T-cell (primary cell): ENCODE results near the gene DNAH8. TPM values are rescaled to one million over a fixed set of nuclear protein-coding genes. Genes with fewer than 3 reads are reported as not detected.

ENCODE experiments used
- ATAC-seq, 4 experiments: fragments of 200-7000 bp in 3 of 4; fragments of 150-1000 bp in 1 of 4; cut with Tn5 transposase; replicated peaks in 1 of 4; 1 replicate in 3 of 4; 2 replicates in 1 of 4; pipeline ENCODE4 v1.10.0; 2021; ENCODE audit warnings: moderate library complexity in 3 of 4, mild to moderate bottlenecking in 2 of 4, moderate number of reproducible peaks in 1 of 4
- CTCF ChIA-PET, 2 donors: fragments of 300-600 bp; sonication (Branson Sonifier 250); formaldehyde crosslinking; loops; one replicate each; lab custom pipeline; 2022; ENCODE audit warnings: antibody characterized with exemption in 2 of 2; lab: Charles Lee
- POLR2A ChIA-PET, 2 donors: fragments of 300-600 bp; sonication (Branson Sonifier 250); formaldehyde crosslinking; loops; one replicate each; lab custom pipeline; 2022; ENCODE audit warnings: antibody characterized with exemption in 2 of 2; lab: Charles Lee
- DNase-seq, 35 experiments: peaks; one replicate each; pipeline versions ENCODE4 v3.0.0 to v3.0.0-alpha.2; 2013 to 2023
- H3K27ac ChIP-seq: one replicate; pipeline ENCODE4 v1.5.1; 2013; ENCODE audit warnings: low read length
- H3K27me3 ChIP-seq, 2 experiments: replicated peaks in 1 of 2; 1 replicate in 1 of 2; 2 replicates in 1 of 2; pipeline versions ENCODE4 v1.6.1 to v1.7.0; 2013; ENCODE audit warnings: low read length in 1 of 2, mixed read lengths in 1 of 2; ENCODE audit not compliant: control insufficient read depth in 2 of 2, insufficient read depth in 2 of 2; ENCODE audit errors: extremely low read depth in 1 of 2
- H3K36me3 ChIP-seq, 2 donors: 1 replicate in 1 of 2; 2 replicates in 1 of 2; pipeline versions ENCODE4 v1.6.1 to v1.7.0; 2013; ENCODE audit warnings: low read length in 1 of 2; ENCODE audit not compliant: control insufficient read depth in 2 of 2, insufficient read depth in 1 of 2; ENCODE audit errors: extremely low read depth in 1 of 2
- H3K4me1 ChIP-seq, 2 experiments: 1 replicate in 1 of 2; 2 replicates in 1 of 2; pipeline versions ENCODE4 v1.6.1 to v1.7.0; 2013; ENCODE audit warnings: low read length in 2 of 2, mixed read lengths in 1 of 2; ENCODE audit not compliant: insufficient read depth in 2 of 2, control insufficient read depth in 1 of 2; ENCODE audit errors: extremely low read depth in 1 of 2
- H3K4me3 ChIP-seq, 2 donors: 1 replicate in 1 of 2; 2 replicates in 1 of 2; pipeline versions ENCODE4 v1.5.1 to v1.7.0; 2013; ENCODE audit warnings: mild to moderate bottlenecking in 2 of 2, low read length in 1 of 2, moderate library complexity in 1 of 2; ENCODE audit not compliant: control insufficient read depth in 1 of 2; ENCODE audit errors: extremely low read depth in 1 of 2
- H3K9me3 ChIP-seq: 2 replicates; pipeline ENCODE4 v1.7.0; 2013
- H3K27ac Mint-ChIP-seq, 2 donors: one replicate each; pipeline ENCODE4 v1.8.0; 2020 to 2021; ENCODE audit warnings: mild to moderate bottlenecking in 2 of 2, mixed read lengths in 2 of 2
- H3K27me3 Mint-ChIP-seq, 2 donors: one replicate each; pipeline ENCODE4 v1.8.0; 2021 to 2022; ENCODE audit warnings: mixed read lengths in 2 of 2
- H3K36me3 Mint-ChIP-seq: one replicate; pipeline ENCODE4 v1.8.0; 2021; ENCODE audit warnings: mixed read lengths
- H3K4me1 Mint-ChIP-seq, 3 donors: one replicate each; pipeline ENCODE4 v1.8.0; 2020 to 2022; ENCODE audit warnings: mixed read lengths in 3 of 3, mild to moderate bottlenecking in 1 of 3
- H3K4me3 Mint-ChIP-seq, 3 donors: one replicate each; pipeline ENCODE4 v1.8.0; 2020 to 2022; ENCODE audit warnings: mild to moderate bottlenecking in 3 of 3, mixed read lengths in 3 of 3, moderate library complexity in 3 of 3
- H3K9me3 Mint-ChIP-seq, 3 donors: one replicate each; pipeline ENCODE4 v1.8.0; 2020 to 2022; ENCODE audit warnings: mixed read lengths in 3 of 3
- WGBS: methylation state at CpG from one replicate; pipeline ENCODE4 v1.1.5; 2013; ENCODE audit warnings: missing lambda C conversion rate; ENCODE audit not compliant: insufficient coverage; 5-methylcytosine and 5-hydroxymethylcytosine counted together
- total RNA-seq, 35 experiments: library from RNA in 6 of 35; stranded (reverse) in 6 of 35; fragments of 120-200 nt in 1 of 35; gene quantifications; one replicate each; pipeline versions ENCODE4 v1.2.1 to v1.2.4 and lab custom pipeline; 2013 to 2026

Gene DNAH8
- total RNA-seq, 5 donors from 2014 or later (not counting 1 experiment from before 2014, with no cell fraction given) = 0.03 to 0.12 (median 0.08) TPM; not detected in 1

DNA sequence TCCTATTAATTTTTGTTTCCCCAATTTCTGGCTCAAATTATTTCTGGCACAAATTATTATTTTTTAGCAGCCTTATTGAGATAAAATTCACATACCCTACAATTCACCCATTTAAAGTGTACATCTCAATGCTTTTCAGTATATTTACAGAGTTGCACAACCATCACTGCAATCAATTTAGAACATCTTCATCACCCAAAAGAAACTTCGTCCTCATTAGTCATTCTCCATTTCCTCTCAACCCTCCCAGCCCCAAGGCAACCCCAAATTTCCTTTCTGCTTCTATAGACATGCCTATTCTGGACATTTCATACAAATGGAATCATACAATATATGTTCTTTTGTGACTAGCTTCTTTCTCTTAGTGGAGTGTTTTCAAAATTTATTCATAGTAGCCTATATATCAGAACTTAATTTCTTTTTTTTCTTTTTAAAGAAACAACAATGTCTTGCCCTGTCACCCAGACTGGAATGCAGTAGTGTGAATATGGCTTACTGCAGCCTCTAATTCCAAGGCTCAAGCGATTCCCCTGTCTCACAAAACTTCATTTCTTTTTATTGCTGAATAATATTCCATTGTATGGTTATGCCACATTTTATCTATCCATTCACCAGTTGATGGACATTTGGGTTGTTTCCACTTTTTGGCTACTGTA is 84.5 kb downstream of the DNAH8 start:
- ChIA-PET POLR2A (no interaction called here), CTCF (no interaction called here)
- no peaks in the 10 kb centered on the region for H3K4me1 Mint-ChIP-seq
- Histone ChIP-seq H3K4me1 (no peaks in the 10 kb centered on the region), H3K36me3 (no peaks in the 10 kb centered on the region), H3K27ac (no peak overlapping the region), H3K9me3 (no peaks in the 10 kb centered on the region), H3K4me3 (no peak overlapping the region), H3K27me3 (peaks cover 0 to 20% of the 10 kb centered on the region in 2 experiments)
- peaks cover 53 to 54% of the 10 kb centered on the region in 2 donors for H3K27me3 Mint-ChIP-seq
- ATAC-seq (no peak), DNase-seq (no peak)
- no peaks in the 10 kb centered on the region for H3K36me3 Mint-ChIP-seq
- 0% methylated on average over 1 of the region's 2 CpGs for WGBS
- H3K9me3 Mint-ChIP-seq = no peaks in the 10 kb centered on the region
- no peak overlapping the region for H3K4me3 Mint-ChIP-seq
- H3K27ac Mint-ChIP-seq = no peak overlapping the region

DNA sequence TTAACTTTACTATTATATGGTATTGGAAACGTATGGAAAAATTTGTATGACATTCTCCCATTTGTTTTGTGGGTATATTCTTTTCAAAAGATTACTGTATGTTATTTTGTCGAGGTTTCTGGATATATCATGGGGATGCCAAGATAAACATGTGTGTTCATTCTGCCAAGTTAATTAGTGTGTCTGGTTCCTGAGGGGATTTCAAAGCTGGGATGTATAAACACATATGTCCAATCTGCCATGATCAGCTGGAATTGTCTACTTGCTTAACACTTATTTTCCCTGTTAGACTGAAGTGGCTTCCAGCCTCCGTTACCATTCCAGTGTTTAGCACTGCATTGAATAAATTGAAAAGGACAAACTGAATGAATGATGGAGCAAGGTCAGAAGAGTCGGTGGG is 86.2 kb downstream of the DNAH8 start:
- DNase-seq (no peak), ATAC-seq (no peak)
- CTCF ChIA-PET = no interaction called here
- 100% methylated on average over 2 of the region's 4 CpGs for WGBS
- Mint-ChIP-seq H3K9me3 (no peaks in the 10 kb centered on the region), H3K36me3 (no peaks in the 10 kb centered on the region), H3K4me3 (no peak overlapping the region), H3K27ac (no peak overlapping the region), H3K27me3 (peaks cover 56 to 60% of the 10 kb centered on the region in 2 donors), H3K4me1 (no peaks in the 10 kb centered on the region)
- peaks cover 0 to 17% of the 10 kb centered on the region in 2 experiments for H3K27me3 ChIP-seq
- H3K27ac ChIP-seq = no peak overlapping the region
- no peaks in the 10 kb centered on the region for H3K36me3 ChIP-seq
- H3K4me3 ChIP-seq = no peak overlapping the region
- no peaks in the 10 kb centered on the region for H3K9me3 ChIP-seq
- no peaks in the 10 kb centered on the region for H3K4me1 ChIP-seq
- POLR2A ChIA-PET = interaction anchor here in 1 of 2 donors (0.6 kb wide), 1 partner anchor 1912 kb away, joined by 5 read pairs; no protein-coding TSS in a partner anchor

DNA sequence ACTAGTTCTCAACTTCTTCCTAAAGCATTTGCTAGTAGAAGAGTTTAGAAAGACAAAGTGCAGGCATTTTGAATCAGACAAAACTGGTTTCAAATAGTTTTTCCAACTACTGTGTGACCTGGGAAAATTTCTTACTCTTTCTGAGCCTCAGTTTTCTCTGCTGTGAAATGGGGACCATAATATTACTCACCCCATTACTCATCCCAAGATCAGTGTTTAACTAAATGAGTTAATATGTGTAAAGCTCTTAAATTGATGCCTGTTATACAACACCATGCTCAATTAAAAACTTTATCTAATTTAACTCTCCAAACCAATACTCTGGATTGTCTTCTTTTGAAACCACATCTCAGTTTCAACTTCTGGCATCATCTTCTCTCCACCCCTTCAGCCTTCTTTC is 87.4 kb downstream of the DNAH8 start:
- H3K9me3 ChIP-seq = no peaks in the 10 kb centered on the region
- H3K4me1 ChIP-seq = no peaks in the 10 kb centered on the region
- H3K4me1 Mint-ChIP-seq = no peaks in the 10 kb centered on the region
- peaks cover 0 to 18% of the 10 kb centered on the region in 2 experiments for H3K27me3 ChIP-seq
- ATAC-seq (no peak), DNase-seq (no peak)
- peaks cover 53 to 56% of the 10 kb centered on the region in 2 donors for H3K27me3 Mint-ChIP-seq
- no peak overlapping the region for H3K4me3 ChIP-seq
- H3K4me3 Mint-ChIP-seq = no peak overlapping the region
- no peaks in the 10 kb centered on the region for H3K36me3 Mint-ChIP-seq
- CTCF ChIA-PET = no interaction called here
- no peaks in the 10 kb centered on the region for H3K9me3 Mint-ChIP-seq
- POLR2A ChIA-PET = interaction anchor here in 1 of 2 donors (0.5 kb wide), 1 partner anchor 284 kb away, joined by 3 read pairs; no protein-coding TSS in a partner anchor
- no peak overlapping the region for H3K27ac Mint-ChIP-seq
- no peaks in the 10 kb centered on the region for H3K36me3 ChIP-seq
- H3K27ac ChIP-seq = no peak overlapping the region

- H3K9me3 ChIP-seq = no peaks in the 10 kb centered on the region
- POLR2A ChIA-PET = no interaction called here
- no peaks in the 10 kb centered on the region for H3K4me1 ChIP-seq
- DNase-seq = no peak
- Mint-ChIP-seq H3K27ac (no peak overlapping the region), H3K4me3 (no peak overlapping the region), H3K4me1 (no peaks in the 10 kb centered on the region), H3K36me3 (no peaks in the 10 kb centered on the region), H3K9me3 (no peaks in the 10 kb centered on the region), H3K27me3 (peaks cover 51 to 54% of the 10 kb centered on the region in 2 donors)
- H3K4me3 ChIP-seq = no peak overlapping the region
- ATAC-seq = no peak
- CTCF ChIA-PET = no interaction called here
- no CpG with 5 or more reads among the region's 3 CpGs for WGBS
- no peak overlapping the region for H3K27ac ChIP-seq
- H3K27me3 ChIP-seq = peaks cover 0 to 18% of the 10 kb centered on the region in 2 experiments
- H3K36me3 ChIP-seq = no peaks in the 10 kb centered on the region
Measured at GRCh38 chr6:38803129-38803528, 88.0 kb downstream of the DNAH8 start.

- Histone ChIP-seq H3K27ac (no peak overlapping the region), H3K4me1 (no peaks in the 10 kb centered on the region), H3K36me3 (no peaks in the 10 kb centered on the region), H3K9me3 (no peaks in the 10 kb centered on the region), H3K27me3 (peaks cover 0 to 14% of the 10 kb centered on the region in 2 experiments), H3K4me3 (no peak overlapping the region)
- Mint-ChIP-seq H3K4me1 (no peaks in the 10 kb centered on the region), H3K4me3 (no peak overlapping the region), H3K27me3 (peaks cover 50% of the 10 kb centered on the region in 2 donors), H3K36me3 (no peaks in the 10 kb centered on the region), H3K9me3 (no peaks in the 10 kb centered on the region), H3K27ac (peak overlapping the region in 1 of 2 donors; percentile 1)
- WGBS = 80% methylated on average over 2 of the region's 4 CpGs
- ChIA-PET CTCF (interaction anchor here in 1 of 2 donors (0.6 kb wide), 1 partner anchor 1404 kb away, joined by 3 read pairs; no protein-coding TSS in a partner anchor), POLR2A (no interaction called here)
- ATAC-seq = no peak
- no peak for DNase-seq
Measured at GRCh38 chr6:38804358-38804757, 89.2 kb downstream of the DNAH8 start.

DNA sequence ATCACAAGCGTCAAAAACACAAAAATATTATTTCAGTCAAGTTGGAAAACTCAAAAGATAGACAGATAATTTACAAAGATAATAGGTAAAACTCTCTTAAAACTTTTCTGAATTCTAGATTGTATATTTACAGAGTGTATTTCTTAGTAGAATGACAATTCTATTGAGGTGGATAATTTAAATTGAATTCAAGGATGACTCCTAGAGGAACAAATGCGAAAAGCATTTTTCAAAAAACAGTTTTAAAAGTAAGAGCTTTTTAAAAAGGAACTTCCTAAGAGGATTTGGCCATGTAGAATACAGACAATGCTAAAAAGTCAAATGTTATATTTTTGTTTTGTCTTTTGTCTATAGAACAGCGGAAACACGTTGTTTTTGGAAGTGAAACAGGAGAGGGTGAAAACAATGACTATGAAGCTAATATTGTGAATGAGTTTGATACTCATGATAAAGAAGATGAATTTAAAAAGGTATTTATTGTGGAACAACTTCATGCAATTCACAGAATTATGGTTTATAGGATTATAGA is 90.1 kb downstream of the DNAH8 start:
- ChIA-PET CTCF (no interaction called here), POLR2A (no interaction called here)
- H3K9me3 ChIP-seq = no peaks in the 10 kb centered on the region
- no peak overlapping the region for H3K27ac ChIP-seq
- no peak for DNase-seq
- H3K27me3 ChIP-seq = peaks cover 0 to 14% of the 10 kb centered on the region in 2 experiments
- H3K27ac Mint-ChIP-seq = no peak overlapping the region
- no peak for ATAC-seq
- 92% methylated on average over 2 of the region's 4 CpGs for WGBS
- H3K27me3 Mint-ChIP-seq = peaks cover 41 to 54% of the 10 kb centered on the region in 2 donors
- no peaks in the 10 kb centered on the region for H3K36me3 Mint-ChIP-seq
- H3K4me1 Mint-ChIP-seq = no peaks in the 10 kb centered on the region
- H3K36me3 ChIP-seq = no peaks in the 10 kb centered on the region
- H3K9me3 Mint-ChIP-seq = no peaks in the 10 kb centered on the region
- no peak overlapping the region for H3K4me3 Mint-ChIP-seq
- H3K4me1 ChIP-seq = no peaks in the 10 kb centered on the region
- no peak overlapping the region for H3K4me3 ChIP-seq
